Measurements from ENCODE around the gene RNF39.

GRCh38 chr6:30035784-30036183, 39.8 kb downstream of the RNF39 start:
- no peak for TF ChIP-seq POLR2A (IDR thresholded peaks at IDR 0.05)
- no peak for TF ChIP-seq CTCF (IDR thresholded peaks at IDR 0.05 in 4 of 5, conservative IDR thresholded peaks at IDR 0.05 in 1 of 5)
